H1 (cell line): ENCODE results near the gene TRIM49.
"Not testable (repeated sequence)": the region's sequence is repeated elsewhere in the genome, so short reads cannot be mapped to it uniquely, and the experiment has no call there.

ENCODE experiments used
- GTF2F1 ChIP-seq: IDR thresholded peaks from 2 replicates; pipeline ENCODE4 v1.6.1; 2012; ENCODE audit warnings: low read depth, low read length, improper control_type of control experiment, borderline replicate concordance
- RAD21 ChIP-seq, 2 experiments: IDR thresholded peaks in 1 of 2; conservative IDR thresholded peaks in 1 of 2; 2 replicates each; pipeline ENCODE4 v1.6.1; 2011; ENCODE audit warnings: low read depth in 2 of 2, low read length in 2 of 2, improper control_type of control experiment in 1 of 2, inconsistent platforms in 1 of 2, mild to moderate bottlenecking in 1 of 2, moderate library complexity in 1 of 2
- TF ChIP-seq, protein P1 (sequence below), 3 experiments: IDR thresholded peaks; 1 replicate in 2 of 3; 2 replicates in 1 of 3; pipeline versions ENCODE4 v1.5.1 to v1.6.1; 2011; ENCODE audit warnings: low read length in 3 of 3, mild to moderate bottlenecking in 3 of 3, inconsistent platforms in 2 of 3, low read depth in 1 of 3, moderate library complexity in 1 of 3; ENCODE audit not compliant: insufficient read depth in 1 of 3; ENCODE audit errors: control extremely low read depth in 1 of 3

DNA sequence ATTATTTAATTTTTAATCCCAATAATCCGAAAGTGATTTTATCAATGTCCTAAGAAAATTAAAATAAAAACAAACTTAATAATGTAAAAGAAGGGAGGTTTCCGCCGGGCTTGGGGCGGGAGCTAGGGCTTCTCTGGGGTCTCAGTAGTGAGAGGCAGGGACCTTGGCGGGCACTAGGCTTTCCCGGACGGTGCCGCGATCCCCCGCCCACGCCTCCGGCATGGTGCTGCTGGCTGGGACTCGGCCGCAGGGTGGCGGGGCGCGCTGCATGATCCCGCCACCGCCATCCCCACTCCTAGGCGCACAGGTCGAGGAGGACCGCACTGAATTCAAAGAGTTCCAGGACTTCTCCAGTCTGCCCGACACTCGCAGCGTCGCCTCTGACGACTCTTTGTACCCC lies 22.6 kb downstream of the TRIM49 start:
- TF ChIP-seq GTF2F1; RAD21 (IDR thresholded peaks at IDR 0.05 in 1 of 2, conservative IDR thresholded peaks at IDR 0.05 in 1 of 2; ENCODE audit: low read depth in 2 of 2, low read length in 2 of 2): not testable (repeated sequence)
- TF ChIP-seq, protein P1, sequence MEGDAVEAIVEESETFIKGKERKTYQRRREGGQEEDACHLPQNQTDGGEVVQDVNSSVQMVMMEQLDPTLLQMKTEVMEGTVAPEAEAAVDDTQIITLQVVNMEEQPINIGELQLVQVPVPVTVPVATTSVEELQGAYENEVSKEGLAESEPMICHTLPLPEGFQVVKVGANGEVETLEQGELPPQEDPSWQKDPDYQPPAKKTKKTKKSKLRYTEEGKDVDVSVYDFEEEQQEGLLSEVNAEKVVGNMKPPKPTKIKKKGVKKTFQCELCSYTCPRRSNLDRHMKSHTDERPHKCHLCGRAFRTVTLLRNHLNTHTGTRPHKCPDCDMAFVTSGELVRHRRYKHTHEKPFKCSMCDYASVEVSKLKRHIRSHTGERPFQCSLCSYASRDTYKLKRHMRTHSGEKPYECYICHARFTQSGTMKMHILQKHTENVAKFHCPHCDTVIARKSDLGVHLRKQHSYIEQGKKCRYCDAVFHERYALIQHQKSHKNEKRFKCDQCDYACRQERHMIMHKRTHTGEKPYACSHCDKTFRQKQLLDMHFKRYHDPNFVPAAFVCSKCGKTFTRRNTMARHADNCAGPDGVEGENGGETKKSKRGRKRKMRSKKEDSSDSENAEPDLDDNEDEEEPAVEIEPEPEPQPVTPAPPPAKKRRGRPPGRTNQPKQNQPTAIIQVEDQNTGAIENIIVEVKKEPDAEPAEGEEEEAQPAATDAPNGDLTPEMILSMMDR (IDR thresholded peaks at IDR 0.05; ENCODE audit: control extremely low read depth in 1 of 3, insufficient read depth in 1 of 3, low read depth in 1 of 3, low read length in 3 of 3) = not testable (repeated sequence)
